ENCODE data around the gene TUBA3E.

DNA sequence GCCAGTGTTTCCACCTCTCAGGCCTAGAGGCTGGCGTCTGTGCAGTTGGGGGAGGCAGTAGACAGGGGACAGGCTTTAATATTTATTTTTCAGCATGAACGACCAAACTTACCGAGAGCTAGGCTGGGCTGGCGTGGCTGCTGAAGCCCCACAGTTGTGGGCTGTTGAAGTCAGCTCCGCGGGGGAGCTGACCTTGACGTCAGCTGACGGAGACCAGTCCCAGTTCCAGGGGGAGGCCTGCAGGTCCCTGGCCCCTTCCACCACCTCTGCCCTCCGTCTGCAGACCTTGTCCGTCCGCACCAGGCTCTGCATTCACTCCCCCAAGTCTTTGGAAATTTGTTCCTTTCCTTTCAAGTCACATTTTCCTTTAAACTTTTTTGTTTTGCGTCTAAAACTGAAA is 33.4 kb upstream of the TUBA3E start:
- TF ChIP-seq CHD4 (IDR thresholded peaks at IDR 0.05; ENCODE audit: borderline replicate concordance) = no peak
- TF ChIP-seq, protein P1, sequence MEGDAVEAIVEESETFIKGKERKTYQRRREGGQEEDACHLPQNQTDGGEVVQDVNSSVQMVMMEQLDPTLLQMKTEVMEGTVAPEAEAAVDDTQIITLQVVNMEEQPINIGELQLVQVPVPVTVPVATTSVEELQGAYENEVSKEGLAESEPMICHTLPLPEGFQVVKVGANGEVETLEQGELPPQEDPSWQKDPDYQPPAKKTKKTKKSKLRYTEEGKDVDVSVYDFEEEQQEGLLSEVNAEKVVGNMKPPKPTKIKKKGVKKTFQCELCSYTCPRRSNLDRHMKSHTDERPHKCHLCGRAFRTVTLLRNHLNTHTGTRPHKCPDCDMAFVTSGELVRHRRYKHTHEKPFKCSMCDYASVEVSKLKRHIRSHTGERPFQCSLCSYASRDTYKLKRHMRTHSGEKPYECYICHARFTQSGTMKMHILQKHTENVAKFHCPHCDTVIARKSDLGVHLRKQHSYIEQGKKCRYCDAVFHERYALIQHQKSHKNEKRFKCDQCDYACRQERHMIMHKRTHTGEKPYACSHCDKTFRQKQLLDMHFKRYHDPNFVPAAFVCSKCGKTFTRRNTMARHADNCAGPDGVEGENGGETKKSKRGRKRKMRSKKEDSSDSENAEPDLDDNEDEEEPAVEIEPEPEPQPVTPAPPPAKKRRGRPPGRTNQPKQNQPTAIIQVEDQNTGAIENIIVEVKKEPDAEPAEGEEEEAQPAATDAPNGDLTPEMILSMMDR (IDR thresholded peaks at IDR 0.05) = no peak
- TF ChIP-seq, protein P2, sequence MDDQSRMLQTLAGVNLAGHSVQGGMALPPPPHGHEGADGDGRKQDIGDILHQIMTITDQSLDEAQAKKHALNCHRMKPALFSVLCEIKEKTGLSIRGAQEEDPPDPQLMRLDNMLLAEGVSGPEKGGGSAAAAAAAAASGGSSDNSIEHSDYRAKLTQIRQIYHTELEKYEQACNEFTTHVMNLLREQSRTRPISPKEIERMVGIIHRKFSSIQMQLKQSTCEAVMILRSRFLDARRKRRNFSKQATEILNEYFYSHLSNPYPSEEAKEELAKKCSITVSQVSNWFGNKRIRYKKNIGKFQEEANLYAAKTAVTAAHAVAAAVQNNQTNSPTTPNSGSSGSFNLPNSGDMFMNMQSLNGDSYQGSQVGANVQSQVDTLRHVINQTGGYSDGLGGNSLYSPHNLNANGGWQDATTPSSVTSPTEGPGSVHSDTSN (IDR thresholded peaks at IDR 0.05) = no peak
- no peak for TF ChIP-seq HOXA7 (CRISPR knock-in tag; IDR thresholded peaks at IDR 0.05)
- TF ChIP-seq EP300 (IDR thresholded peaks at IDR 0.05) = no peak
- no peak for TF ChIP-seq RNF2 (IDR thresholded peaks at IDR 0.05; ENCODE audit: borderline replicate concordance, low read depth)
- TF ChIP-seq SMC3 (IDR thresholded peaks at IDR 0.05) = no peak
- TF ChIP-seq CBX8 (IDR thresholded peaks at IDR 0.05) = no peak
- no peak for TF ChIP-seq NR3C1 (IDR thresholded peaks at IDR 0.05)
- TF ChIP-seq HOXB5 (CRISPR knock-in tag; IDR thresholded peaks at IDR 0.05) = no peak
- TF ChIP-seq POLR2A (IDR thresholded peaks at IDR 0.05; ENCODE audit: low read length) = no peak
- TF ChIP-seq, protein P3, sequence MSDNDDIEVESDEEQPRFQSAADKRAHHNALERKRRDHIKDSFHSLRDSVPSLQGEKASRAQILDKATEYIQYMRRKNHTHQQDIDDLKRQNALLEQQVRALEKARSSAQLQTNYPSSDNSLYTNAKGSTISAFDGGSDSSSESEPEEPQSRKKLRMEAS (IDR thresholded peaks at IDR 0.05) = no peak

All from A549 (cell line).